ENCODE data around the gene HECTD2.

DNA sequence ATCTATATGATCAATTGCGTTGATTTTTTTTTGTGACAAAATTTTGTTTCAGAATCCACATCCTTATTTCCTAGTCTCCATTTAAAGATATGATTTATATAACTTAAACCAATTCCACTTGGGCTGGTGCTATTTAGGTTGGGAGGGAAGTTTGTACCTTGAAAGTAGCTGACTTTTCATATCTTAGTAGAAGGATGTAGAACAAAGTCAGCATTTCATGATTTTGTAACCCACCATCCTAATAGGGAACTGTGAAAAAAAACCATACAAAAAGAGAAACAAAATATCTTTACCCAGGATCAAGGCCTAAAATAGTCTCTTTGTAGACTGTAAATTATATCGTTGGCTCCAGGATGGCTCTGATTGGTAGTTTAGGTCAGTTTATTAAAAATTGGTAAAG, 8.3 kb downstream of the HECTD2 start:
- no peak for TF ChIP-seq CTCF (IDR thresholded peaks at IDR 0.05)
- no peak for TF ChIP-seq POLR2AphosphoS5 (IDR thresholded peaks at IDR 0.05)
- TF ChIP-seq POLR2A (IDR thresholded peaks at IDR 0.05): no peak
